ENCODE results near the gene ATM. TPM values are rescaled to one million over a fixed set of nuclear protein-coding genes. Genes with fewer than 3 reads are reported as not detected.

ATM gene
- total and polyA plus RNA-seq, 2 donors (not counting 3 experiments of a cell fraction or from before 2014, with no cell fraction given): 11.8 to 49.7 TPM

GRCh38 chr11:108316061-108316460 is 93.2 kb downstream of the ATM start:
- no peaks in the 10 kb centered on the region for H3K9me1 ChIP-seq (replicated peaks; ENCODE audit: control insufficient read depth, extremely low read depth, insufficient read depth, low read length)
- DNase-seq (ENCODE audit: low read depth, low spot score) (no peak), FAIRE-seq (no peak)
- no peaks in the 10 kb centered on the region for H3K9me3 ChIP-seq (replicated peaks; ENCODE audit: control insufficient read depth, insufficient read depth, low read length)
- POLR2A ChIA-PET: interaction anchor here (0.7 kb wide), 1 partner anchor 81 kb away, joined by 5 read pairs; no protein-coding TSS in a partner anchor
- CTCF ChIA-PET: no interaction called here
- H3K27ac ChIP-seq (ENCODE audit: insufficient read depth, low read depth, low read length): no peak overlapping the region
- dilution Hi-C loops (cut with MboI; ENCODE audit: extremely low pct_ligation_motif_present, low sequenced_read_pairs) (no loop called here), intact Hi-C loops (cut with micrococcal nuclease) (no loop called here)
- TF ChIP-seq FOS (IDR thresholded peaks at IDR 0.05; ENCODE audit: borderline replicate concordance, insufficient read depth, low read length) (no peak), EZH2 (IDR thresholded peaks at IDR 0.05; ENCODE audit: borderline replicate concordance, low read depth, low read length, severe bottlenecking) (no peak), POLR2A (IDR thresholded peaks at IDR 0.05; ENCODE audit: low read depth, low read length) (no peak), MYC (IDR thresholded peaks at IDR 0.05; ENCODE audit: low read depth, low read length) (no peak), JUN (IDR thresholded peaks at IDR 0.05; ENCODE audit: borderline replicate concordance, insufficient read depth, insufficient read length, low read depth) (no peak), POLR2AphosphoS5 (IDR thresholded peaks at IDR 0.05; ENCODE audit: insufficient read depth, low read depth, low read length) (no peak), MAX (IDR thresholded peaks at IDR 0.05; ENCODE audit: insufficient read depth, insufficient read length) (no peak), GATA2 (IDR thresholded peaks at IDR 0.05; ENCODE audit: insufficient read depth, insufficient read length, low read depth, low read length) (no peak)
- H3K79me2 ChIP-seq (ENCODE audit: control insufficient read depth, insufficient read depth, low read length): no peaks in the 10 kb centered on the region
- H3K4me3 ChIP-seq (replicated peaks in 1 of 3; ENCODE audit: insufficient read depth in 1 of 3, low read depth in 1 of 3, low read length in 3 of 3): no peak overlapping the region
- no peaks in the 10 kb centered on the region for H3K4me1 ChIP-seq (ENCODE audit: control insufficient read depth, extremely low read depth, insufficient read depth, low read length)
- no peak overlapping the region for H2AFZ ChIP-seq (ENCODE audit: low read depth, low read length)
- no peak overlapping the region for H3K4me2 ChIP-seq (ENCODE audit: insufficient read depth, low read length)
- no TSS peak for BruUV-seq (replicated peaks)
- H3K36me3 ChIP-seq (ENCODE audit: control insufficient read depth in 2 of 2, extremely low read depth in 1 of 2, insufficient read depth in 2 of 2, low read length in 2 of 2): no peaks in the 10 kb centered on the region
- H4K20me1 ChIP-seq (replicated peaks; ENCODE audit: control insufficient read depth, extremely low read depth, insufficient read depth, low read length): no peaks in the 10 kb centered on the region
- no peak overlapping the region for H3K9ac ChIP-seq (replicated peaks; ENCODE audit: extremely low read depth, insufficient read depth, low read length)
- H3K27me3 ChIP-seq (ENCODE audit: control insufficient read depth in 2 of 2, insufficient read depth in 2 of 2, low read length in 2 of 2): no peaks in the 10 kb centered on the region
